Body of pancreas (tissue), 4 donors: ENCODE results near the gene CFAP97D1. TPM values are rescaled to one million over a fixed set of nuclear protein-coding genes. Genes with fewer than 3 reads are reported as not detected.

ENCODE experiments used
- ATAC-seq: fragments of 150-250 bp; one replicate; pipeline ENCODE4 v1.9.1; 2016
- DNase-seq, 4 donors: peaks; one replicate each; pipeline ENCODE4 v3.0.0-alpha.2; 2019
- H3K27ac ChIP-seq, 4 donors: fragments of 200-600 bp; sonication (generic); 1 replicate in 3 of 4; 2 replicates in 1 of 4; pipeline versions ENCODE4 v1.5.1 to v1.6.1; 2016 to 2019; ENCODE audit warnings: mild to moderate bottlenecking in 1 of 4, mixed read lengths in 1 of 4, moderate library complexity in 1 of 4
- H3K27me3 ChIP-seq, 2 donors: fragments of 200-600 bp; sonication (generic); one replicate each; pipeline ENCODE4 v1.6.0; 2016; ENCODE audit warnings: mild to moderate bottlenecking in 1 of 2
- H3K36me3 ChIP-seq, 2 donors: fragments of 200-600 bp; sonication (generic); replicated peaks in 1 of 2; 2 replicates each; pipeline ENCODE4 v1.5.1; 2016; ENCODE audit warnings: low read depth in 2 of 2; ENCODE audit not compliant: insufficient read depth in 1 of 2
- H3K4me1 ChIP-seq: fragments of 200-600 bp; sonication (generic); one replicate; pipeline ENCODE4 v1.6.0; 2016
- H3K4me3 ChIP-seq, 2 donors: fragments of 200-600 bp; sonication (generic); 1 replicate in 1 of 2; 2 replicates in 1 of 2; pipeline ENCODE4 v1.5.1; 2016 to 2019
- H3K9me3 ChIP-seq, 3 donors: fragments of 200-600 bp; sonication (generic); 1 replicate in 2 of 3; 2 replicates in 1 of 3; pipeline ENCODE4 v1.5.1; 2016
- CTCF ChIP-seq, 7 experiments: fragments of 450-650 bp in 4 of 7; fragments of 200-600 bp in 3 of 7; sonication (generic) in 3 of 7; IDR thresholded peaks; one replicate each; pipeline ENCODE4 v1.5.1; 2016 to 2019; ENCODE audit warnings: antibody characterized with exemption in 7 of 7
- POLR2A ChIP-seq, 3 donors: fragments of 450-650 bp; IDR thresholded peaks; one replicate each; pipeline ENCODE4 v1.6.1; 2016; ENCODE audit warnings: antibody characterized with exemption in 3 of 3, mild to moderate bottlenecking in 2 of 3
- WGBS, 2 donors: methylation state at CpG; one replicate each; pipeline ENCODE4 v1.1.5; 2017; 5-methylcytosine and 5-hydroxymethylcytosine counted together
- intact Hi-C: fragments of 100-400 bp; cut with DNase I; formaldehyde crosslinking; loops from one replicate; pipeline ENCODE4 v1.15.1; 2023
- total RNA-seq, 2 donors: library from RNA; depleted of rRNA; stranded (reverse); fragments of >200 nt; gene quantifications; one replicate each; pipeline ENCODE4 v1.1.0, GENCODE V29; 2016

The CFAP97D1 gene
- total RNA-seq, 2 donors from 2014 or later: not detected

- no peaks in the 10 kb centered on the region for H3K27me3 ChIP-seq
- 67 to 81% methylated on average over 2 of the region's 2 CpGs for WGBS, 2 donors
- intact Hi-C loops: no loop called here
- H3K27ac ChIP-seq: no peak overlapping the region
- no peak overlapping the region for H3K4me3 ChIP-seq
- DNase-seq: no peak
- ATAC-seq: no peak
- no peaks in the 10 kb centered on the region for H3K4me1 ChIP-seq
- TF ChIP-seq CTCF (IDR thresholded peaks at IDR 0.05) (no peak), POLR2A (IDR thresholded peaks at IDR 0.05) (no peak)
- H3K36me3 ChIP-seq: no peaks in the 10 kb centered on the region
- H3K9me3 ChIP-seq: no peaks in the 10 kb centered on the region
Observed at GRCh38 chr17:43799047-43799446, 18.8 kb downstream of the CFAP97D1 start.

- no peak for ATAC-seq
- WGBS, 2 donors: 82 to 88% methylated on average over 3 of the region's 3 CpGs
- DNase-seq: no peak
- TF ChIP-seq POLR2A (IDR thresholded peaks at IDR 0.05) (no peak), CTCF (IDR thresholded peaks at IDR 0.05) (no peak)
- intact Hi-C loops: no loop called here
- H3K27me3 ChIP-seq: no peaks in the 10 kb centered on the region
- no peaks in the 10 kb centered on the region for H3K36me3 ChIP-seq
- no peak overlapping the region for H3K27ac ChIP-seq
- H3K4me1 ChIP-seq: no peaks in the 10 kb centered on the region
- H3K9me3 ChIP-seq: no peaks in the 10 kb centered on the region
- H3K4me3 ChIP-seq: no peak overlapping the region
Observed at GRCh38 chr17:43800736-43801135, 20.5 kb downstream of the CFAP97D1 start.

GRCh38 chr17:43801844-43802243 lies 21.6 kb downstream of the CFAP97D1 start:
- Histone ChIP-seq H3K4me1 (no peaks in the 10 kb centered on the region), H3K36me3 (no peaks in the 10 kb centered on the region), H3K4me3 (no peak overlapping the region), H3K9me3 (no peaks in the 10 kb centered on the region), H3K27ac (no peak overlapping the region), H3K27me3 (no peaks in the 10 kb centered on the region)
- WGBS, 2 donors: 72 to 77% methylated on average over 3 of the region's 3 CpGs
- TF ChIP-seq CTCF (IDR thresholded peaks at IDR 0.05) (no peak), POLR2A (IDR thresholded peaks at IDR 0.05) (no peak)
- ATAC-seq (no peak), DNase-seq (no peak)
- intact Hi-C loops: no loop called here

- H3K36me3 ChIP-seq: peaks cover 0 to 2% of the 10 kb centered on the region in 2 donors
- TF ChIP-seq CTCF (IDR thresholded peaks at IDR 0.05): no peak
- no peak for TF ChIP-seq POLR2A (IDR thresholded peaks at IDR 0.05)
- H3K4me1 ChIP-seq: no peaks in the 10 kb centered on the region
- 67 to 76% methylated on average over 4 of the region's 4 CpGs for WGBS, 2 donors
- no peak overlapping the region for H3K4me3 ChIP-seq
- ATAC-seq: no peak
- no peaks in the 10 kb centered on the region for H3K9me3 ChIP-seq
- H3K27ac ChIP-seq: no peak overlapping the region
- intact Hi-C loops: no loop called here
- H3K27me3 ChIP-seq: no peaks in the 10 kb centered on the region
- no peak for DNase-seq
Observed at GRCh38 chr17:43803758-43804157, 23.5 kb downstream of the CFAP97D1 start.

GRCh38 chr17:43805117-43805516 lies 24.9 kb downstream of the CFAP97D1 start:
- H3K27me3 ChIP-seq: no peaks in the 10 kb centered on the region
- intact Hi-C loops: no loop called here
- no peak overlapping the region for H3K4me3 ChIP-seq
- H3K9me3 ChIP-seq: no peaks in the 10 kb centered on the region
- ATAC-seq (no peak), DNase-seq (no peak)
- peaks cover 0 to 2% of the 10 kb centered on the region in 2 donors for H3K36me3 ChIP-seq
- no peaks in the 10 kb centered on the region for H3K4me1 ChIP-seq
- no peak for TF ChIP-seq CTCF (IDR thresholded peaks at IDR 0.05)
- TF ChIP-seq POLR2A (IDR thresholded peaks at IDR 0.05): no peak
- no peak overlapping the region for H3K27ac ChIP-seq
